GM19324 (cell line): Measurements from ENCODE around the gene IRX3.
"Not testable (repeated sequence)": the region's sequence is repeated elsewhere in the genome, so short reads cannot be mapped to it uniquely, and the experiment has no call there.

Source experiments
- ATAC-seq: cut with Tn5 transposase; IDR thresholded peaks from one replicate; pipeline ENCODE4 v1.9.1; 2021; ENCODE audit warnings: mild to moderate bottlenecking, moderate library complexity; ENCODE audit not compliant: unreplicated experiment, low FRiP score

Gene IRX3

GRCh38 chr16:54280751-54281150, 5.8 kb downstream of the IRX3 start:
- no peak for ATAC-seq

GRCh38 chr16:54277845-54278703, 8.5 kb downstream of the IRX3 start:
- ATAC-seq, result no peak

GRCh38 chr16:54275956-54276355, 10.6 kb downstream of the IRX3 start:
- ATAC-seq, result no peak

GRCh38 chr16:54273566-54273965, 13.0 kb downstream of the IRX3 start:
- ATAC-seq, result no peak

GRCh38 chr16:54270711-54271110, 15.9 kb downstream of the IRX3 start:
- ATAC-seq, result no peak

GRCh38 chr16:54269461-54269860, 17.1 kb downstream of the IRX3 start:
- no peak for ATAC-seq

GRCh38 chr16:54268766-54269165, 17.8 kb downstream of the IRX3 start:
- no peak for ATAC-seq

GRCh38 chr16:54268340-54268739, 18.2 kb downstream of the IRX3 start:
- no peak for ATAC-seq

GRCh38 chr16:54266363-54266955, 20.1 kb downstream of the IRX3 start:
- ATAC-seq, result no peak

GRCh38 chr16:54265575-54266107, 20.9 kb downstream of the IRX3 start:
- no peak for ATAC-seq

- ATAC-seq, result no peak
Measured at GRCh38 chr16:54253118-54253517, 33.5 kb downstream of the IRX3 start.

- ATAC-seq, result no peak
Measured at GRCh38 chr16:54248863-54249710, 37.5 kb downstream of the IRX3 start.

GRCh38 chr16:54247705-54248104, 38.9 kb downstream of the IRX3 start:
- ATAC-seq, result not testable (repeated sequence)

GRCh38 chr16:54246454-54246821, 40.1 kb downstream of the IRX3 start:
- ATAC-seq, result no peak

GRCh38 chr16:54245788-54246453, 40.7 kb downstream of the IRX3 start:
- no peak for ATAC-seq

GRCh38 chr16:54244061-54244886, 42.3 kb downstream of the IRX3 start:
- ATAC-seq, result no peak

GRCh38 chr16:54243202-54243601, 43.4 kb downstream of the IRX3 start:
- no peak for ATAC-seq

GRCh38 chr16:54242199-54242598, 44.4 kb downstream of the IRX3 start:
- no peak for ATAC-seq

GRCh38 chr16:54241525-54241924, 45.1 kb downstream of the IRX3 start:
- no peak for ATAC-seq
